IMR-90 (cell line): ENCODE measurements around the gene LRFN4. TPM values are rescaled to one million over a fixed set of nuclear protein-coding genes. Genes with fewer than 3 reads are reported as not detected.
A peak's percentile ranks its signal among the peaks of the same experiment; 100 is the strongest.

Source experiments
- ATAC-seq: fragments of 200-7000 bp; cut with Tn5 transposase; 2 replicates; pipeline ENCODE4 v1.9.1; 2020; ENCODE audit warnings: low read depth, mild to moderate bottlenecking, moderate library complexity
- BruUV-seq: library from RNA; stranded (reverse); fragments of 400-500 nt; replicated peaks from 2 replicates; lab custom pipeline; 2021; lab: Mats Ljungman, UMichigan
- CTCF ChIA-PET: fragments of 300-600 bp; formaldehyde crosslinking; extraction: SDS; loops from one replicate; lab custom pipeline; 2021; ENCODE audit warnings: antibody characterized with exemption; lab: Yijun Ruan, JAX
- POLR2A ChIA-PET: fragments of 300-600 bp; sonication (Branson Sonifier 250); formaldehyde crosslinking; loops from one replicate; lab custom pipeline; 2022; ENCODE audit warnings: antibody characterized with exemption; ENCODE audit not compliant: unreplicated experiment; lab: Charles Lee
- DNase-seq: peaks from one replicate; pipeline ENCODE4 v3.0.0; 2013
- H2AFZ ChIP-seq: replicated peaks from 2 replicates; pipeline ENCODE3; 2013; ENCODE audit warnings: low read length, mild to moderate bottlenecking; ENCODE audit not compliant: poor library complexity
- H2AK5ac ChIP-seq: 2 replicates; pipeline ENCODE4 v1.6.1; 2013; ENCODE audit warnings: low read depth, low read length, inconsistent platforms
- H2AK9ac ChIP-seq: replicated peaks from 2 replicates; pipeline ENCODE3; 2013; ENCODE audit warnings: mild to moderate bottlenecking, low read depth, low read length, moderate library complexity; ENCODE audit not compliant: poor library complexity
- H2BK120ac ChIP-seq: 2 replicates; pipeline ENCODE4 v1.6.1; 2013; ENCODE audit warnings: low read depth, low read length, inconsistent platforms
- H2BK15ac ChIP-seq: 3 replicates; pipeline ENCODE4 v1.6.1; 2013; ENCODE audit warnings: low read depth, low read length, inconsistent platforms
- H2BK20ac ChIP-seq: 2 replicates; pipeline ENCODE4 v1.6.1; 2013; ENCODE audit warnings: low read depth, mild to moderate bottlenecking, inconsistent platforms, low read length, moderate library complexity
- H2BK5ac ChIP-seq: 2 replicates; pipeline ENCODE4 v1.6.1; 2013; ENCODE audit warnings: mild to moderate bottlenecking, low read depth, low read length, inconsistent platforms; ENCODE audit not compliant: poor library complexity, severe bottlenecking
- H3K14ac ChIP-seq: replicated peaks from 2 replicates; pipeline ENCODE4 v1.6.1; 2013; ENCODE audit warnings: low read depth, low read length, inconsistent platforms
- H3K18ac ChIP-seq: 2 replicates; pipeline ENCODE4 v1.6.1; 2013; ENCODE audit warnings: low read depth, low read length, control low read depth
- H3K23ac ChIP-seq: 2 replicates; pipeline ENCODE4 v1.6.1; 2013; ENCODE audit warnings: low read depth, low read length, inconsistent platforms
- H3K27ac ChIP-seq: 2 replicates; pipeline ENCODE4 v1.5.1; 2013; ENCODE audit warnings: mild to moderate bottlenecking, control low read depth, low read length; ENCODE audit not compliant: insufficient read depth
- H3K27me3 ChIP-seq: 2 replicates; pipeline ENCODE4 v1.6.1; 2013; ENCODE audit warnings: low read length; ENCODE audit not compliant: control insufficient read depth, insufficient read depth
- H3K36me3 ChIP-seq: 2 replicates; pipeline ENCODE4 v1.6.1; 2013; ENCODE audit warnings: low read length, mixed read lengths; ENCODE audit not compliant: control insufficient read depth, insufficient read depth
- H3K4ac ChIP-seq: 2 replicates; pipeline ENCODE4 v1.6.1; 2013; ENCODE audit warnings: low read depth, low read length, inconsistent platforms
- H3K4me1 ChIP-seq: 2 replicates; pipeline ENCODE4 v1.6.1; 2013; ENCODE audit warnings: low read length, mixed read lengths; ENCODE audit not compliant: control insufficient read depth, insufficient read depth
- H3K4me2 ChIP-seq: 2 replicates; pipeline ENCODE4 v1.6.1; 2013; ENCODE audit warnings: low read depth, mild to moderate bottlenecking, control low read depth, low read length, moderate library complexity
- H3K4me3 ChIP-seq: 2 replicates; pipeline ENCODE4 v1.5.1; 2013; ENCODE audit warnings: low read depth, mild to moderate bottlenecking, control low read depth, low read length, moderate library complexity; ENCODE audit not compliant: insufficient read depth
- H3K56ac ChIP-seq: 2 replicates; pipeline ENCODE4 v1.6.1; 2013; ENCODE audit warnings: low read length, inconsistent platforms; ENCODE audit not compliant: insufficient read depth; ENCODE audit errors: extremely low read depth
- H3K79me1 ChIP-seq, 2 experiments: 2 replicates each; pipeline ENCODE4 v1.6.1; 2013; ENCODE audit warnings: low read length in 2 of 2, inconsistent platforms in 1 of 2, low read depth in 1 of 2
- H3K9ac ChIP-seq: 2 replicates; pipeline ENCODE4 v1.6.1; 2013; ENCODE audit warnings: low read depth, low read length, control low read depth
- H3K9me1 ChIP-seq: 2 replicates; pipeline ENCODE4 v1.6.1; 2013; ENCODE audit warnings: low read length, inconsistent platforms; ENCODE audit not compliant: insufficient read depth
- H3K9me3 ChIP-seq: 2 replicates; pipeline ENCODE4 v1.6.1; 2013; ENCODE audit warnings: low read length; ENCODE audit not compliant: control insufficient read depth, insufficient read depth
- H4K20me1 ChIP-seq: 2 replicates; pipeline ENCODE4 v1.6.1; 2013; ENCODE audit warnings: low read length, inconsistent platforms; ENCODE audit not compliant: insufficient read depth
- H4K5ac ChIP-seq: 2 replicates; pipeline ENCODE4 v1.6.1; 2013; ENCODE audit warnings: mild to moderate bottlenecking, low read depth, low read length, control low read depth
- H4K8ac ChIP-seq, 2 experiments: 2 replicates each; pipeline ENCODE4 v1.6.1; 2013; ENCODE audit warnings: low read depth in 2 of 2, low read length in 2 of 2, control low read depth in 1 of 2, inconsistent platforms in 1 of 2
- H4K91ac ChIP-seq: 2 replicates; pipeline ENCODE4 v1.6.1; 2013; ENCODE audit warnings: low read depth, low read length, inconsistent platforms; ENCODE audit not compliant: insufficient read depth
- BHLHE40 ChIP-seq: fragments of 150-350 bp; IDR thresholded peaks from 2 replicates; pipeline ENCODE4 v1.6.1; 2016; ENCODE audit warnings: mild to moderate bottlenecking, low read depth, low read length
- CEBPB ChIP-seq: IDR thresholded peaks from 2 replicates; pipeline ENCODE4 v1.6.1; 2012; ENCODE audit warnings: low read depth, low read length, improper control_type of control experiment
- CHD1 ChIP-seq: IDR thresholded peaks from 2 replicates; pipeline ENCODE4 v1.6.1; 2012; ENCODE audit warnings: low read depth, low read length, improper control_type of control experiment
- FOS ChIP-seq: fragments of 150-350 bp; IDR thresholded peaks from 2 replicates; pipeline ENCODE4 v1.6.1; 2016; ENCODE audit warnings: low read depth, low read length
- MAFK ChIP-seq: IDR thresholded peaks from 2 replicates; pipeline ENCODE4 v1.6.1; 2012; ENCODE audit warnings: low read depth, low read length, improper control_type of control experiment
- MAZ ChIP-seq: IDR thresholded peaks from 2 replicates; pipeline ENCODE4 v1.6.1; 2012; ENCODE audit warnings: low read depth, mild to moderate bottlenecking, low read length, improper control_type of control experiment, moderate library complexity, borderline replicate concordance
- NFE2L2 ChIP-seq: fragments of 150-350 bp; IDR thresholded peaks from 2 replicates; pipeline ENCODE4 v1.6.1; 2016; ENCODE audit warnings: low read depth, mild to moderate bottlenecking, low read length
- POLR2A ChIP-seq: IDR thresholded peaks from 2 replicates; pipeline ENCODE4 v1.6.1; 2012; ENCODE audit warnings: mild to moderate bottlenecking, low read depth, low read length
- RAD21 ChIP-seq: IDR thresholded peaks from 2 replicates; pipeline ENCODE4 v1.6.1; 2012; ENCODE audit warnings: low read length, improper control_type of control experiment
- RCOR1 ChIP-seq: IDR thresholded peaks from 2 replicates; pipeline ENCODE4 v1.6.1; 2012; ENCODE audit warnings: mild to moderate bottlenecking, low read length, improper control_type of control experiment; ENCODE audit not compliant: insufficient replicate concordance
- RFX5 ChIP-seq: IDR thresholded peaks from 2 replicates; pipeline ENCODE4 v1.8.0; 2012; ENCODE audit warnings: low read depth, mild to moderate bottlenecking, low read length, moderate library complexity
- SMC3 ChIP-seq: fragments of 150-350 bp; IDR thresholded peaks from 2 replicates; pipeline ENCODE4 v1.6.1; 2016; ENCODE audit warnings: low read depth, mild to moderate bottlenecking, antibody characterized with exemption, low read length, moderate library complexity
- WGBS, 2 experiments: methylation state at CpG; one replicate each; pipeline versions ENCODE4 v1.1.5 to v1.1.7; 2013; ENCODE audit warnings: missing lambda C conversion rate in 2 of 2; ENCODE audit not compliant: insufficient read length in 1 of 2; ENCODE audit errors: extremely low coverage in 2 of 2; 5-methylcytosine and 5-hydroxymethylcytosine counted together
- dilution Hi-C: fragments of 300-500 bp; cut with HindIII; formaldehyde crosslinking; loops from one replicate; pipeline ENCODE4 v1.14.3; 2018; ENCODE audit warnings: low sequenced_read_pairs; ENCODE audit not compliant: unreplicated experiment
- in situ Hi-C: fragments of 300-500 bp; cut with MboI; formaldehyde crosslinking; loops from 3 replicates; pipeline ENCODE4 v1.14.3; 2019; ENCODE audit warnings: low sequenced_read_pairs, inconsistent platforms, mixed read lengths
- intact Hi-C: fragments of 100-400 bp; cut with micrococcal nuclease; formaldehyde crosslinking; loops from 2 replicates; pipeline ENCODE4 v1.10.0; 2022
- polyA plus RNA-seq, 3 experiments: library from polyadenylated mRNA; depleted of rRNA; stranded (reverse); fragments of >200 nt; gene quantifications; 2 replicates each; pipeline ENCODE4 v1.2.3, GENCODE V29; 2012; ENCODE audit warnings: low replicate concordance in 1 of 3
- total RNA-seq: library from RNA; depleted of rRNA; stranded (reverse); fragments of >200 nt; gene quantifications from 2 replicates; pipeline ENCODE4 v1.2.3, GENCODE V29; 2012
- TF ChIP-seq, protein P1 (sequence below): fragments of 150-350 bp; IDR thresholded peaks from 2 replicates; pipeline ENCODE4 v1.6.1; 2017; ENCODE audit warnings: mild to moderate bottlenecking, antibody characterized with exemption, low read length, low read depth
- TF ChIP-seq, protein P2 (sequence below): fragments of 150-350 bp; IDR thresholded peaks from 2 replicates; pipeline ENCODE4 v1.6.1; 2016; ENCODE audit warnings: low read depth, mild to moderate bottlenecking, low read length, moderate library complexity, borderline replicate concordance
- TF ChIP-seq, protein P3 (sequence below): conservative IDR thresholded peaks from 2 replicates; pipeline ENCODE4 v1.5.1; 2012; ENCODE audit warnings: mild to moderate bottlenecking, low read depth, low read length, improper control_type of control experiment

Gene LRFN4
- total and polyA plus RNA-seq, 2 of the 4 experiments (the other 2 are of a cell fraction): 6.1 to 18.9 TPM

GRCh38 chr11:66886671-66887221 is 29.9 kb downstream of the LRFN4 start:
- 84% methylated on average over 7 of the region's 15 CpGs; no CpG with 5 or more reads in 1 of the 2 experiments for WGBS, 2 experiments
- no peak overlapping the region for H3K9ac ChIP-seq
- peak overlapping the region; percentile 47 for H2AFZ ChIP-seq
- peaks cover 2% of the 10 kb centered on the region; the same call in 1 of the 2 replicates for H3K36me3 ChIP-seq
- no peak overlapping the region for H3K4me2 ChIP-seq
- H4K8ac ChIP-seq: 0 out of 4 replicates have a peak overlapping the region, but pooled peaks of 1 of the 2 experiments have one; percentile 1
- in situ Hi-C loops: no loop called here
- H2BK120ac ChIP-seq: peak overlapping the region; percentile 49; the same call in 1 of the 2 replicates
- no peaks in the 10 kb centered on the region for H3K27me3 ChIP-seq
- peak overlapping the region; percentile 54 for H3K4ac ChIP-seq
- H3K56ac ChIP-seq: no peak overlapping the region
- no peak overlapping the region for H4K5ac ChIP-seq
- CTCF ChIA-PET: interaction anchor here (1.0 kb wide), 1 partner anchor 89 kb away, joined by 3 read pairs; no protein-coding TSS in a partner anchor
- peak overlapping the region; percentile 35; the same call in 1 of the 2 replicates for H3K14ac ChIP-seq
- peak overlapping the region; percentile 50; the same call in 1 of the 2 replicates for H2BK20ac ChIP-seq
- H2AK5ac ChIP-seq: peak overlapping the region; percentile 41
- H3K9me3 ChIP-seq: no peaks in the 10 kb centered on the region
- ATAC-seq (no peak), DNase-seq (peak; percentile 18)
- no peak overlapping the region for H3K4me3 ChIP-seq
- H3K18ac ChIP-seq: no peak overlapping the region
- H3K27ac ChIP-seq: no peak overlapping the region
- dilution Hi-C loops: no loop called here
- H2BK5ac ChIP-seq: no peak overlapping the region
- peaks cover 26% of the 10 kb centered on the region for H3K4me1 ChIP-seq
- H3K79me1 ChIP-seq: peaks cover 0 to 20% of the 10 kb centered on the region in 2 experiments; a peak in 1 of 4 replicates
- peak overlapping the region; percentile 52 for H4K91ac ChIP-seq
- peak overlapping the region; percentile 56; the same call in 2 of the 3 replicates for H2BK15ac ChIP-seq
- POLR2A ChIA-PET: no interaction called here
- intact Hi-C loops: no loop called here
- peak overlapping the region; percentile 83 for H2AK9ac ChIP-seq
- H3K9me1 ChIP-seq: peaks cover 7% of the 10 kb centered on the region; the same call in 1 of the 2 replicates
- H4K20me1 ChIP-seq: no peaks in the 10 kb centered on the region
- H3K23ac ChIP-seq: peak overlapping the region; percentile 51; the same call in 1 of the 2 replicates
- BruUV-seq: no TSS peak
- TF ChIP-seq, protein P1, sequence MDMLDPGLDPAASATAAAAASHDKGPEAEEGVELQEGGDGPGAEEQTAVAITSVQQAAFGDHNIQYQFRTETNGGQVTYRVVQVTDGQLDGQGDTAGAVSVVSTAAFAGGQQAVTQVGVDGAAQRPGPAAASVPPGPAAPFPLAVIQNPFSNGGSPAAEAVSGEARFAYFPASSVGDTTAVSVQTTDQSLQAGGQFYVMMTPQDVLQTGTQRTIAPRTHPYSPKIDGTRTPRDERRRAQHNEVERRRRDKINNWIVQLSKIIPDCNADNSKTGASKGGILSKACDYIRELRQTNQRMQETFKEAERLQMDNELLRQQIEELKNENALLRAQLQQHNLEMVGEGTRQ: no peak
- TF ChIP-seq, protein P2, sequence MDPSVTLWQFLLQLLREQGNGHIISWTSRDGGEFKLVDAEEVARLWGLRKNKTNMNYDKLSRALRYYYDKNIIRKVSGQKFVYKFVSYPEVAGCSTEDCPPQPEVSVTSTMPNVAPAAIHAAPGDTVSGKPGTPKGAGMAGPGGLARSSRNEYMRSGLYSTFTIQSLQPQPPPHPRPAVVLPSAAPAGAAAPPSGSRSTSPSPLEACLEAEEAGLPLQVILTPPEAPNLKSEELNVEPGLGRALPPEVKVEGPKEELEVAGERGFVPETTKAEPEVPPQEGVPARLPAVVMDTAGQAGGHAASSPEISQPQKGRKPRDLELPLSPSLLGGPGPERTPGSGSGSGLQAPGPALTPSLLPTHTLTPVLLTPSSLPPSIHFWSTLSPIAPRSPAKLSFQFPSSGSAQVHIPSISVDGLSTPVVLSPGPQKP: no peak
- TF ChIP-seq CEBPB (no peak), RAD21 (no peak), MAZ (no peak), BHLHE40 (no peak), RFX5 (no peak), SMC3 (no peak), CHD1 (no peak), RCOR1 (no peak), NFE2L2 (no peak), FOS (no peak), POLR2A (no peak), MAFK (no peak)
- TF ChIP-seq, protein P3, sequence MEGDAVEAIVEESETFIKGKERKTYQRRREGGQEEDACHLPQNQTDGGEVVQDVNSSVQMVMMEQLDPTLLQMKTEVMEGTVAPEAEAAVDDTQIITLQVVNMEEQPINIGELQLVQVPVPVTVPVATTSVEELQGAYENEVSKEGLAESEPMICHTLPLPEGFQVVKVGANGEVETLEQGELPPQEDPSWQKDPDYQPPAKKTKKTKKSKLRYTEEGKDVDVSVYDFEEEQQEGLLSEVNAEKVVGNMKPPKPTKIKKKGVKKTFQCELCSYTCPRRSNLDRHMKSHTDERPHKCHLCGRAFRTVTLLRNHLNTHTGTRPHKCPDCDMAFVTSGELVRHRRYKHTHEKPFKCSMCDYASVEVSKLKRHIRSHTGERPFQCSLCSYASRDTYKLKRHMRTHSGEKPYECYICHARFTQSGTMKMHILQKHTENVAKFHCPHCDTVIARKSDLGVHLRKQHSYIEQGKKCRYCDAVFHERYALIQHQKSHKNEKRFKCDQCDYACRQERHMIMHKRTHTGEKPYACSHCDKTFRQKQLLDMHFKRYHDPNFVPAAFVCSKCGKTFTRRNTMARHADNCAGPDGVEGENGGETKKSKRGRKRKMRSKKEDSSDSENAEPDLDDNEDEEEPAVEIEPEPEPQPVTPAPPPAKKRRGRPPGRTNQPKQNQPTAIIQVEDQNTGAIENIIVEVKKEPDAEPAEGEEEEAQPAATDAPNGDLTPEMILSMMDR: no peak
